CD4-positive, alpha-beta T cell treated with Interleukin-6 for 4 hours (primary cell): ENCODE results near the gene PRAF2.

Experiments
- DNase-seq: peaks from one replicate; pipeline ENCODE4 v3.0.0-alpha.2; 2020; ENCODE audit warnings: mixed read lengths

PRAF2 gene

DNA sequence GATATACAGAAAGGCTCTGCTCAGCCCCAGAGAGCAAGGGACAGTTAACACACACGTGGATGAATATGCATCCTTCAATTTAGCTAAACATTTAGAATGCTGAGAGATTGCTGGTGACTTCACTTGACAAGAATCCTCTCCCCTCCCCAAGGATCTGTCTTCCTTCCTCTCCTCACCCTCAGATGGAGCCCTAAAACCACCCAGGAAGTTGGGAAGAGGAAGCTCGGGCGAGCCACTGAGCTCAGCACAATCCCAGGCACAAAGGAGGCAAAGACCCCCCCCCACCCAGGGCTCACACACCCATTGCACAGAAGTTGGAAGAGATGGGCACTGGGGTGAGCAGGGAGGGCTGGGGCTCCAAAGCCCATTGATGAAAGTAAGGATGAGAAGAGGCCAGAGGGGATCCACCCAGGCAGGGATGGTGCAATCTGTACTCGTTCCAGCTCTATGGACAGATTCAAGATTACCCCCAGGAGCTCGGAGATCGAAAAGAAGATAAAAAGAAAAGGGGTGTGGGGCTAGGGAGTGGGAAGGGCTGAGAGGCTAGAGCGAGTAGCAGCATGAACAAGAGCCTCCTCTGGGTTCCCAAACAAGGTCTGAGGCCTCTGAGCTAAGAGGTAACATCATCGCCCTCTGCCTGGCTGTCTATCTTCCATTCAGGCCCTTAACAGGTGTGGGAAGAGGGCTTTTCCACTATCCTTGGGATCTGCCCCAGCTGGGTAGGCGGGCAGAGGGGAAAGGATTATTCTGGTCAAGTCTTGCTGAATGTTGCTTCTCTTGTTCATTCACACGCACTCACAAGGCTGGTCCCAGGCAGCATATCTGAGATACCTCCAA lies 31.8 kb downstream of the PRAF2 start:
- DNase-seq, result no peak

- no peak for DNase-seq
These were observed 33.3 kb downstream of the PRAF2 start for GRCh38 chrX:49040376-49040955.

- peak; percentile 61 for DNase-seq
These were observed 34.0 kb downstream of the PRAF2 start for GRCh38 chrX:49039598-49040375.

DNA sequence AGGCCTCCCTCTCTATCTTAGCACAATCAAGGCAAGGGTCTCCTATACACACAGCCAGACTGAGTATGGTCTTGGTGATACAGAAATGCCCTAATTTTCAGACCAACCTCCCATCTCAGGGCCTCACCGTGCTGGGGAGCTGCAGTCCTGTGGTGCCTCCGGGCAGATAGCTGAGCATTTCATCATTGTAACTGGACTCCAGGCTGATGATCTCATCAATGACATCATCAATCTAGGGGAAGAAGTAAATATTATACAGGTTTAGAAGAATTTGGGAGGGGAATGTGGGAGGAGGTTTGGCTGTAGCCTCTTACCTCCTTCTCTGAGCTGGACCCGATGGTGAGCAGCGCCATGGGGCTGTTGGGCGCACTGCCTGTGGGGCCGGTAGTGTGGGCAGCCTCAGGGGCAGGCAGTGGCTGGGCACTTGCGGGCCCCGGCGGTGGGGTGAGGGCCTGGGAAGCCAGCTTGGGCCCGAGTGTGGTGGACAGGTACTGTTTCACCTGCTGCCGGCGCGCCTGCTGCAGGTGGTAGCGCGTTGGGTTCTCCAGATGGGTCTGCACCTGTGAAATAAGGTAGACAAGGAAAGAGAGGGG lies 35.8 kb downstream of the PRAF2 start:
- no peak for DNase-seq

DNA sequence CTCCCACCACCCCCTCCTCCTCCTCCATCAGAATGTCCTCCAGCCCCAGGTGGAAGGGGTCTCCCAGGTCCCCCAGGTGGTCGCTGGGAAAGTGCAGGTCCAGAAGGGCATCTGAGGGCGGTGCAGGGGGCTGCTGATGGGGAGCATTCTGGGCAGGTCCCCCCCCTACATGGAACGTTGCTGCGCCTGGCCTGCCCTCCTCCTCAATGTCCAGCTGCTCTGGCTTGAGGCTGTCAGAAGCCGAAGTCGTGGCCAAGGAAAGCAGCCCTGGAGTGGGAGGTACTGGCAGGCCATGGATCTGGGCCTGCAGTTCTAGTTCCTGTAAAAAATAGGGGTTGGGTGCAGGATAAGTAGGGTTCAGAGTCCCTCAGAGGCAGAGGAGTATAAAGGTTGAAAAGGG lies 43.5 kb downstream of the PRAF2 start:
- no peak for DNase-seq

DNA sequence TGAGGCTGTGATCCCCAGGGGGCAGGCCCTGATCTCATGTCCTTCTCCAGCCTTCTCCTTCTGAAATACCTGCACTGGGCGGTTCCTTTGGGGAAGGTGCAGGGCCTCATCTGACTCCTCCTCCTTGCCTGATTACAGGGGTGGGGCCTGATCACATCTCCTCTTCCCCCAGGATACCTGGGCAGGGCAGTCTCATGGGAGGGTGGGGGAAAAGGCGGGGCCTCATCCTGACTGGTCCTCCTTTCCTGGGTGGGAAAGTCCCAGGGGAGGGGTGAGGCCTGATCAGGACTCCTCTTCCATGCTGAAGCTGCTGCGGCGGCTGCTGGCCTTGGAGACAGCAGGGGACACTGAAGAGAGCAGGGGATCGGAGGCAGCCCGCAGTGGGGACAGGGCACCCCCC lies 43.9 kb downstream of the PRAF2 start:
- DNase-seq, result no peak
